ENCODE data around the gene PLEKHG5. TPM values are rescaled to one million over a fixed set of nuclear protein-coding genes. Genes with fewer than 3 reads are reported as not detected.

PLEKHG5 gene
- total and polyA plus RNA-seq, 10 of the 15 experiments (the other 5 are each of a cell fraction or from before 2014, with no cell fraction given): 0.04 to 1.1 (median 0.18) TPM; not detected in 1

DNA sequence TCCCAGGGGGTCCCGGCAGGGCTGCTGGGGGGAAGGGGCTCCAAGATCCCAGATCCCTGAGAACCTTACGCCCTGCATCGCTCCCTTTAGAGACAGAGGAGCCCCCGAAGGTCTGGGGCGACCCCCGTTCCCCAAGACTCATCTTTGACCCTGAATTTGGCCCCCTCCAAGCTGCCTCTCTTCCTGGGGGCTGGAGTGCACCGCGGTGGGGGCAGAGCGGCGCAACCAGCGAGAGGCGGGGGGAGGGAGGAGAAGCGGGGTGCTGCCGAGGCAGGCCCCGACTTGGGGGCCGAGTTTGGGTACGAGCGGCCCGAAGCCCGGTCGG is 5.4 kb upstream of the PLEKHG5 start:
- ChIA-PET RAD21 (ENCODE audit: unreplicated experiment) (no interaction called here), POLR2A (no interaction called here), SMC1A (ENCODE audit: uncharacterized antibody, unreplicated experiment) (no interaction called here), CTCF (no interaction called here)
- H3K4me2 ChIP-seq (ENCODE audit: control insufficient read depth, insufficient read depth): no peak overlapping the region
- peaks cover 4 to 8% of the 10 kb centered on the region in 2 experiments for H3K27me3 ChIP-seq (replicated peaks in 1 of 2; ENCODE audit: control insufficient read depth in 2 of 2, insufficient read depth in 2 of 2, low read length in 1 of 2)
- no peak for ATAC-seq
- no TSS peak for BruUV-seq (replicated peaks)
- no peak overlapping the region for H3K9ac ChIP-seq (ENCODE audit: control insufficient read depth, insufficient read depth, low read length)
- in situ Hi-C loops (cut with MboI): loop anchor here (25.0 kb wide), 1 partner anchor 715 kb away; no protein-coding TSS in a partner anchor
- no peak overlapping the region for H2AFZ ChIP-seq (ENCODE audit: control insufficient read depth, low read depth, low read length)
- no peak for FAIRE-seq
- no peak overlapping the region for H3K27ac ChIP-seq (ENCODE audit: control insufficient read depth, insufficient read depth)
- H3K79me2 ChIP-seq (ENCODE audit: control insufficient read depth, insufficient read depth, low read length): no peaks in the 10 kb centered on the region
- no peak for DNase-seq (ENCODE audit: low read depth, low spot score)
- no peak overlapping the region for H3K4me3 ChIP-seq
- WGBS (ENCODE audit: insufficient coverage, insufficient replicate concordance, low lambda C conversion rate, missing lambda C conversion rate): 5% methylated on average over 15 of the region's 21 CpGs
- no peaks in the 10 kb centered on the region for H3K36me3 ChIP-seq (ENCODE audit: control insufficient read depth in 2 of 2, insufficient read depth in 2 of 2, low read length in 1 of 2)
- TF ChIP-seq SUZ12 (IDR thresholded peaks at IDR 0.05; ENCODE audit: unreplicated experiment): peak; percentile 52
- no peak for TF ChIP-seq RAD21 (IDR thresholded peaks at IDR 0.05; ENCODE audit: insufficient read depth, low read depth, low read length)
- no peaks in the 10 kb centered on the region for H4K20me1 ChIP-seq (ENCODE audit: control insufficient read depth, insufficient read depth)
- no peaks in the 10 kb centered on the region for H3K9me3 ChIP-seq (replicated peaks; ENCODE audit: control insufficient read depth, insufficient read depth, low read length)
- intact Hi-C loops (cut with micrococcal nuclease; ENCODE audit: unreplicated experiment): no loop called here
- H3K4me1 ChIP-seq (ENCODE audit: control insufficient read depth, insufficient read depth, low read length): no peaks in the 10 kb centered on the region

DNA sequence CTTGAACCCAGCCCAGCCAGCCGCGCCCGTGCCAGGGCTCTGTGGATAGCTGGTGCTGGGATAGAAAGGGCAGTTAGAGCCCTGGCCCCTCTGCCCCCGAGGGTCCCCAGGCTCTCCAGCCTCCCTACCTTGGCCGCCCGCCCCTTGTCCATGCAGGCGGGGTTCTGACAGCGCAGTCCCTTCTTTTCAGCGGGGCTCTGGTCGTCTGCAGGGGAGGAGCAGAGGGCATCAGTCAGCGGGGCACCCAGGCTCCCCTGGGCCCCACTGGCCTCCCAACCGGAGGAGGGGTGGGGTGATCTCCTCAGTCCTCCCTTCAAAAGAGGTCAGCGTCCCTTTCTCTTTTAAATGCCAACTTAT is 4.9 kb upstream of the PLEKHG5 start:
- ATAC-seq: no peak
- Histone ChIP-seq H3K4me2 (ENCODE audit: control insufficient read depth, insufficient read depth) (no peak overlapping the region), H2AFZ (ENCODE audit: control insufficient read depth, low read depth, low read length) (no peak overlapping the region), H3K27ac (ENCODE audit: control insufficient read depth, insufficient read depth) (no peak overlapping the region), H3K36me3 (ENCODE audit: control insufficient read depth in 2 of 2, insufficient read depth in 2 of 2, low read length in 1 of 2) (no peaks in the 10 kb centered on the region), H3K9me3 (replicated peaks; ENCODE audit: control insufficient read depth, insufficient read depth, low read length) (no peaks in the 10 kb centered on the region), H3K4me1 (ENCODE audit: control insufficient read depth, insufficient read depth, low read length) (no peaks in the 10 kb centered on the region), H3K9ac (ENCODE audit: control insufficient read depth, insufficient read depth, low read length) (no peak overlapping the region), H3K27me3 (replicated peaks in 1 of 2; ENCODE audit: control insufficient read depth in 2 of 2, insufficient read depth in 2 of 2, low read length in 1 of 2) (peaks cover 4 to 8% of the 10 kb centered on the region in 2 experiments), H3K4me3 (no peak overlapping the region), H4K20me1 (ENCODE audit: control insufficient read depth, insufficient read depth) (no peaks in the 10 kb centered on the region), H3K79me2 (ENCODE audit: control insufficient read depth, insufficient read depth, low read length) (no peaks in the 10 kb centered on the region)
- ChIA-PET POLR2A (no interaction called here), RAD21 (ENCODE audit: unreplicated experiment) (no interaction called here), CTCF (no interaction called here), SMC1A (ENCODE audit: uncharacterized antibody, unreplicated experiment) (no interaction called here)
- no TSS peak for BruUV-seq (replicated peaks)
- no peak for FAIRE-seq
- TF ChIP-seq STAT3 (IDR thresholded peaks at IDR 0.05; ENCODE audit: low read depth, low read length) (no peak), ASH2L (IDR thresholded peaks at IDR 0.05; ENCODE audit: borderline replicate concordance, low read depth) (no peak), NR2C1 (IDR thresholded peaks at IDR 0.05) (no peak), RELA (IDR thresholded peaks at IDR 0.05; ENCODE audit: borderline replicate concordance, partially characterized antibody) (no peak), ZNF207 (IDR thresholded peaks at IDR 0.05; ENCODE audit: borderline replicate concordance) (no peak), MTA3 (IDR thresholded peaks at IDR 0.05; ENCODE audit: borderline replicate concordance, low read length) (no peak), RBBP5 (conservative IDR thresholded peaks at IDR 0.05) (no peak), NR2C2 (IDR thresholded peaks at IDR 0.05; ENCODE audit: borderline replicate concordance, control insufficient read depth, insufficient read length, low read depth) (no peak), GABPA (IDR thresholded peaks at IDR 0.05; ENCODE audit: low read depth) (no peak), CREB1 (IDR thresholded peaks at IDR 0.05; ENCODE audit: low read depth) (no peak), BHLHE40 (IDR thresholded peaks at IDR 0.05; ENCODE audit: borderline replicate concordance in 1 of 2, low read depth in 2 of 2, low read length in 1 of 2) (no peak), SMAD5 (IDR thresholded peaks at IDR 0.05; ENCODE audit: low read depth) (no peak)
- DNase-seq (ENCODE audit: low read depth, low spot score): no peak
- intact Hi-C loops (cut with micrococcal nuclease; ENCODE audit: unreplicated experiment): no loop called here
- WGBS (ENCODE audit: insufficient coverage, insufficient replicate concordance, low lambda C conversion rate, missing lambda C conversion rate): 39% methylated on average over 13 of the region's 13 CpGs
- in situ Hi-C loops (cut with MboI): loop anchor here (25.0 kb wide), 1 partner anchor 716 kb away; no protein-coding TSS in a partner anchor

Measured in GM12878 (cell line).